Diencephalon (tissue), 1 donor: Measurements from ENCODE around the gene PAOX. TPM values are rescaled to one million over a fixed set of nuclear protein-coding genes. Genes with fewer than 3 reads are reported as not detected.

Source experiments
- small RNA-seq: library from RNA; depleted of rRNA; stranded (forward); fragments of <200 nt; gene quantifications from one replicate; pipeline ENCODE3, GENCODE V24; 2014
- total RNA-seq: library from RNA; depleted of rRNA; stranded (reverse); fragments of >200 nt; gene quantifications from one replicate; pipeline ENCODE4 v1.2.3, GENCODE V29; 2014

The PAOX gene
- total RNA-seq, result 5.1 TPM

DNA sequence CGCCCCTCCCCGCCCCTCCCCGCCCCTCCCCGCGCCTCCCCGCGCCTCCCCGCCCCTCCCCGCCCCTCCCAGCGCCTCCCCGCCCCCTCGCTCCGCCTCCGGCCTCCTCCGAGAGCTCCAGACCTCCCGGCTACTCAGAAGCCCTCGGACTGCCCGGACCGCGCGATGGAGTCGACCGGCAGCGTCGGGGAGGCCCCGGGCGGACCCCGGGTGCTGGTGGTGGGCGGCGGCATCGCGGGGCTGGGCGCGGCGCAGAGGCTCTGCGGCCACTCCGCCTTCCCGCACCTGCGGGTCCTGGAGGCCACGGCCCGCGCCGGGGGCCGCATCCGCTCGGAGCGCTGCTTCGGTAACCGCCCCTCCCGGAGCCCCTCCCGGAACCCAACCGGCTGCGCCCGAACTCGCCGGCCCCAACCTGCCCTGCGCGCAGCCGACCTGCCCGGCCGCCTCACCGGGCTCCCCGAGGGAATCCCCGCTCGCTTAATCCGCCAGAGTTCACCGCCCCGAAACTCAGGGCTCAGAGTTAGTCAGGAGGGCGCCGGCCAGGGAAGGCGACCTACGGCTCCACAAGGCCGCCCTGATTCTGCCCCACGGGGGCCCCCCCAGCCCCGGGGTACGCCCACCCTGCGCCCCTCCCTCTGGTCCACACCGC lies at the start of gene PAOX:
PAOX (plus strand) TSS at position 111 of the 649 bp plus-strand sequence; CDS start at position 166, 55 bp downstream.

DNA sequence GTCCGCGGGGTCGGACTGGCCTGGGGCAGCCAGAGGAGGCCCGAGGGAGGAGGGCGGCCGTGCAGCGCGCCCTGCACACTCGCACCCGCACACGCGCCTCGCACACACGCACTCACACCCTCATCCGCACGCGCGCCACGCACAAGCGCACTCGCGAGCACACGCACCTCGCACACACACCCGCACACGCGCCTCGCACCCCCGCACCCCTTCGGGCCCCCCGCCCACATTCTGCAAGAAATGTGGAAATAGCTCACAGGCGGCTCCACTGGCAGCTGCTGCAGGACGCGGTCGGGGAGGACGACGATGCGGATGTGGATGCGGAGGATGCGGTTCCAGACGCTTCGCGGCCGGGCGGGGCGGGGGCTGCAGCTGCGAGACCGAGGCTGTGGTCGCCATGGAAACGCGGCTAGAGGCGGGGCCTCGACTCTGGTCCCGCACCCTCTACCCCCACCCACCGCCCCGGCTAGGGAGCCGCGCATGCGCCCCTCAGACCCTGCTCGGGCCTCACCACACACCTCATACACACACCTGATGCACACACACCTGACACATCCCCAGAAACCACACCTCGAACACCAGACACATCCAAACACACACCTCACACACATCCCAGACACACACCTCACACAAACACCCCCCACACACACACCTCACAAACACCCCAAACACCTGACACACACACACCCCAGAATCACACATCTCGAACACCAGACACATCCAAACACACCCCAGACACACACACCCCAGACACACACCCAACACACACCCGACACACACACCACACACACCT lies 42.3 kb upstream of the PAOX start, which contains the start of gene CALY:
CALY (minus strand) TSS at position 320 of the 793 bp plus-strand sequence. CDS start 7,907 bp downstream, outside the sequence.

DNA sequence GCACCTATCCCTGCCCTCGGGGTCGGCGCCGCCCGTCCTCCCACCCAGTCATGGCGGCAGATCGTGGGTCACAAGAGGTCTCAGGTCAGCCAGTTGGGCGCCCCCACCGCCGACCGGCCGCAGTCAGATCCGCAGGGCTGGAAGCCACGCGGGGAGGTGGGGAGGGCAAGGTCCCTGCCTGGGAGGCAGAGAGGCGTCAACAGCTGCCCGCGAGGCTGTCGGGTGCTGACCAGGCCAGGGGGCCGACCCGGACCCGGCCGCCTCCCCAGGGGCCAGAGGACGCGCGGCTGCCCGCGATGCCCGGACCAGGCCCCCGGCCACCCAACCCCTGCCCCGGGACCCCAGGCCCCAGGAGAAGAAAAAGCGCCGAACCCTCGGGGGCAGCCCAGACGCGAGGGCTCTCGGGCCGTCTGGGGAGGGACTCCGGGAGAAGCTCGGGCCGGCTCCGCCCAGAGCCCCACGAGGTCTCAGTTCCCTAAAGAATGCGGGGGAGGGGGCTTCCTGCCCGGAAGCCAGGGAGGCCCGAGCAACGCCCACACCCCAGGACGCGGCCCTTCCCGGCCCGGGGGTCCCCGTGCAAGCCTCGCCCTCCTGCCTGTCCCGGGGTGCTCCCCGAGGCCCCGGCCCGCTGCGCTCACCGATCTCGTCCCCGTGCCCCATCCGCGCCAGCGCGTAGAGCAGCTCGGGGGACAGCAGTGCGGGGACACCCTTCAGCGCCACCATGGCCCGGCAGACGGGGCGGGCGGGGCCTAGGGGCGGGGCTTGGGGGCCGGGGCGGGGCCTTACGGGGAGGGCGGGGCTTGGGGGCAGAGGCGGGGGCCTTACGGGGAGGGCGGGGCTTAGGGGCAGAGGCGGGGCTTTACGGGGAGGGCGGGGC lies 21.5 kb upstream of the PAOX start, which contains the start of gene FUOM:
FUOM (minus strand) TSS at position 735 of the 877 bp plus-strand sequence; CDS start at position 723, 12 bp downstream.

DNA sequence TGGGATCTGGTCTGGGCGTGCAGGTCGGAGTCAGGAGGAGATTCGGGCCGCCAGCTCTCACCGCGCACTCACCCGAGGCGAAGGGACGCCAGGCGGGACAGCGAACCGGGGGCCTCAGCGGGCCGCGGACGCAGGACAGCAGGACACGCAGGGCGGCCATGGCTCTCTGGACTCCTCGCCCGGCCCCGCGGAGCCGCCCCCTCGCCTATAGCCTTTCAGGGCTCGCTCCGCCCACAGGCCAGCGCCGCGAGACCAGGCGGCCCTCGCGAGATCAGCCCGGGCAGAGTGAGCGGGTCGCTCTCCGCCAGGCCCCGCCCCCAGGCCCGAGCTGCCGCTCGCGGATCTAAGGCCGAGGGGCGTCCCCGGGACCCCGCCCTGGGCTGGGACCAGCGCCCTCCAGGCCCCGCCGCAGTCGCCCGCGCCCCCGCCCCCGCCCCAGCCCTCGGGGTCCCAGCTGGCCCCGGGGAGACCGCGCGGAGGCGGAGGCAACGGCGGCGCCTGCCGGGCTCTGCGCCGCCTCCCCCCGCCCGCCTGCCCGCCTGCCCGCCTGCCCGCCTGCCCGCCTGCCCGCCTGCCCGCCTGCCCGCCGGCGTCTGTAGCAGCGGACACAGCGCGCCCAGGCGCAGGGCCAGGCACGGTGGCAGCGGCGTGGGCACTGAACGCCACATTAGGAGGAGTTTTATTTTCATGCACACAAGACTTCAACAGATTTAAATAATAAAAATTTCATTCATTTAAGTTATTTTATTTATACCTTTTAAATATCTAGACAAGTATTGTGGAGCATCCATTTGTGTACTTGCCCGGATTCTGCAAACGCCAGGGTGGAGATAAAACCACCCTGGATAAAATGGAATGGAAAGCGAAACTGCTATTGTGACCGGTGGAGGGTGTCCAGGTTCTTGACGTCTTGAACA lies 5.6 kb upstream of the PAOX start, which contains the start of gene ECHS1:
ECHS1 (minus strand) TSS at position 181 of the 917 bp plus-strand sequence; CDS start at position 160, 21 bp downstream.

DNA sequence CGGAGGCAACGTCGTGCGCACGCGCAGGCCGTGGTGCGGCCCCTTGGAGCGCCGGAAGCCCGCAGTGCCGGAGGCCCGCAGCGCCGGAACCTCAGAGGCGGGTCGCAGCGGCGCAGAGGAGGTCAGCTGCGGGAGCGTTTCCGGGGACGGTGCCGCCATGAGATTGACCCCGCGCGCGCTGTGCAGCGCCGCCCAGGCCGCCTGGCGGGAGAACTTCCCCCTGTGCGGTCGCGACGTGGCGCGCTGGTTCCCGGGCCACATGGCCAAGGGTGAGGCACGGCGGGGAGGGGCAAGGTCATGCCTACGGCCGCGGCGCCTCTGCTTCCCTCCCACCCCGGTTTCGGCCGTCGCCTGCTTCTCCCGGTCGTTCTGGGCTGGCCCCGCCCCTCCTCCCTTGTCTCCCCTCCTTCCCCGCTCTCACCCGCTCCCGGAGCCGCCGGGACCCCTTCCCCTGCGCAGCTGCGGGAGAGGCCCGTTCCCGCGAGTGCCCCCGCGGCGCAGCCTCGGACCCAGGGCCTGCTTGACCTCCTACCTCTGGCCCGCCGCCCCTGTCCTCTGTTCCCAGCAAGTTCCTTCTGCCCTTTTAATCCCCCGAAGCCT lies 15.1 kb downstream of the PAOX start, which contains the start of gene MTG1:
MTG1 (plus strand) TSS at position 94 of the 600 bp plus-strand sequence; CDS start at position 158, 64 bp downstream.

DNA sequence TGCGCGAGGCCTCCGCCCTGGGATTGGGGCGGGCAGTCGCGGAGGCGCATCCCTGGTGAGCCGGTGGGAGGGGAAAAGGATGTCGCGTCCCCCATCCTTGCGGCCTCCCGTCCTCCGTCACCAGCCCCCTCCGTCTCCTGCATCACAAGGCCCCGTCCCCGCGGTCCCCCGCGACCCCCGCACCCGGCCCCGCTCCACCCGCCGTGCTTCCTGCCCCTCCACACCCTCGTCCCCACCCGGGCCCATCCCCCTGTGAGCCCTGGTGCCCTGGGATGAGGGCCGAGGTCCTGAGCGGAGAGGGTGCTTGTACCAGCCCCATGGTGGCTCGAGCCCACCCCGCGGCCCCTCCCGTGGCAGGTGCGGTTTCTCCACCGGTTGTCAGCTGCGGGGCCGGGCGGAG lies 45.5 kb downstream of the PAOX start, which contains the start of gene SPRN:
SPRN (minus strand) TSS at position 25 of the 400 bp plus-strand sequence. CDS start 944 bp downstream, outside the sequence.

Small RNA genes within 50 kb of the gene (small RNA-seq; reads per million reads assigned to genes)
- gene AL360181.4 (not detected), gene BANF1P2 (not detected), gene MIR3944 (not detected)

Other genes starting within 250 kb of the PAOX start
- 18.5 TPM for gene KNDC1, start 219.0 kb upstream of the PAOX start, total RNA-seq
- not detected for gene UTF1, start 149.0 kb upstream of the PAOX start, total RNA-seq
- 0.23 TPM for gene VENTX, start 141.4 kb upstream of the PAOX start, total RNA-seq
- gene ADAM8, start 102.4 kb upstream of the PAOX start, total RNA-seq, result 1.4 TPM
- 45.2 TPM for gene TUBGCP2, start 70.4 kb upstream of the PAOX start, total RNA-seq
- 8.1 TPM for gene ZNF511, start 70.3 kb upstream of the PAOX start, total RNA-seq
- gene CALY, start 42.4 kb upstream of the PAOX start, total RNA-seq, result 36.4 TPM
- not detected for gene PRAP1, start 31.9 kb upstream of the PAOX start, total RNA-seq
- gene FUOM, start 21.2 kb upstream of the PAOX start, total RNA-seq, result 6.5 TPM
- gene ECHS1, start 5.9 kb upstream of the PAOX start, total RNA-seq, result 48.4 TPM
- 24.0 TPM for gene MTG1, start 14.9 kb downstream of the PAOX start, total RNA-seq
- gene SPRN, start 45.4 kb downstream of the PAOX start, total RNA-seq, result 13.4 TPM
- gene SCART1, start 74.7 kb downstream of the PAOX start, total RNA-seq, result 1.2 TPM
- 18.0 TPM for gene CYP2E1, start 148.1 kb downstream of the PAOX start, total RNA-seq
- gene SYCE1, start 186.3 kb downstream of the PAOX start, total RNA-seq, result 1.2 TPM
- gene FRG2B, start 247.5 kb downstream of the PAOX start, total RNA-seq, result not detected